GM19035 (cell line): ENCODE measurements around the gene MTHFS.

Experiments used
- ATAC-seq: cut with Tn5 transposase; IDR thresholded peaks from one replicate; pipeline ENCODE4 v1.9.1; 2021; ENCODE audit not compliant: unreplicated experiment

MTHFS gene

GRCh38 chr15:79824136-79824701, 72.6 kb downstream of the MTHFS start:
- ATAC-seq, result no peak

- no peak for ATAC-seq
Measured at GRCh38 chr15:79820820-79821219, 76.0 kb downstream of the MTHFS start.

GRCh38 chr15:79820176-79820575, 76.6 kb downstream of the MTHFS start:
- ATAC-seq, result no peak

GRCh38 chr15:79816571-79816970, 80.2 kb downstream of the MTHFS start:
- no peak for ATAC-seq

GRCh38 chr15:79815468-79815867, 81.3 kb downstream of the MTHFS start:
- ATAC-seq, result no peak

- no peak for ATAC-seq
Measured at GRCh38 chr15:79812541-79812940, 84.3 kb downstream of the MTHFS start.

- no peak for ATAC-seq
Measured at GRCh38 chr15:79811406-79812405, 85.1 kb downstream of the MTHFS start.

- ATAC-seq, result no peak
Measured at GRCh38 chr15:79804838-79805237, 92.0 kb downstream of the MTHFS start.

GRCh38 chr15:79798311-79798710, 98.5 kb downstream of the MTHFS start:
- no peak for ATAC-seq
